Ovary (tissue), 3 donors: ENCODE measurements around the gene ADCK2.

Experiments used
- POLR2A ChIP-seq: fragments of 450-650 bp; IDR thresholded peaks from one replicate; pipeline ENCODE4 v1.6.1; 2017; ENCODE audit warnings: antibody characterized with exemption, mild to moderate bottlenecking, moderate library complexity
- TF ChIP-seq, protein P1 (sequence below), 3 donors: fragments of 450-650 bp in 2 of 3; fragments of 200-600 bp in 1 of 3; IDR thresholded peaks; one replicate each; pipeline versions ENCODE4 v1.5.1 to v1.8.0; 2016 to 2022; ENCODE audit warnings: antibody characterized with exemption in 3 of 3, mild to moderate bottlenecking in 1 of 3
- donor health status: DM: no; HTN: no; CAD: no.

DNA sequence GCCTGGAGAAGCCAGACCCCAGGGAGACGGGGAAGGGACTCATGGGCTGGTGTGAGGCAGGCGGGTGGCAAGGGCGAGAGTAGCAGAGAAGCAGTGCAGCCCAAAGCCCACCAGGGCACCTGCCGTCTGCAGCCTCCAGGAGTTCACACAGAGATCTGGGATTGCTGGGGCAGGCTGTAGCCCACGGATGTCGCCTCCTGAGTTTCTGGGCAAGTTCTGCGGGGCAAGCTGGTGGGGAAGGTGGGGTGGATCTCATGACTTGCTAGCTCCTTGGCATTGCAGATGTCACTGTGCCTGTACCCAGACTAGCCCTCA lies 6.0 kb downstream of the ADCK2 start:
- no peak for TF ChIP-seq POLR2A
- TF ChIP-seq, protein P1, sequence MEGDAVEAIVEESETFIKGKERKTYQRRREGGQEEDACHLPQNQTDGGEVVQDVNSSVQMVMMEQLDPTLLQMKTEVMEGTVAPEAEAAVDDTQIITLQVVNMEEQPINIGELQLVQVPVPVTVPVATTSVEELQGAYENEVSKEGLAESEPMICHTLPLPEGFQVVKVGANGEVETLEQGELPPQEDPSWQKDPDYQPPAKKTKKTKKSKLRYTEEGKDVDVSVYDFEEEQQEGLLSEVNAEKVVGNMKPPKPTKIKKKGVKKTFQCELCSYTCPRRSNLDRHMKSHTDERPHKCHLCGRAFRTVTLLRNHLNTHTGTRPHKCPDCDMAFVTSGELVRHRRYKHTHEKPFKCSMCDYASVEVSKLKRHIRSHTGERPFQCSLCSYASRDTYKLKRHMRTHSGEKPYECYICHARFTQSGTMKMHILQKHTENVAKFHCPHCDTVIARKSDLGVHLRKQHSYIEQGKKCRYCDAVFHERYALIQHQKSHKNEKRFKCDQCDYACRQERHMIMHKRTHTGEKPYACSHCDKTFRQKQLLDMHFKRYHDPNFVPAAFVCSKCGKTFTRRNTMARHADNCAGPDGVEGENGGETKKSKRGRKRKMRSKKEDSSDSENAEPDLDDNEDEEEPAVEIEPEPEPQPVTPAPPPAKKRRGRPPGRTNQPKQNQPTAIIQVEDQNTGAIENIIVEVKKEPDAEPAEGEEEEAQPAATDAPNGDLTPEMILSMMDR (IDR thresholded peaks at IDR 0.05): no peak
